GM12878 (cell line): ENCODE data around the gene PREP. TPM values are rescaled to one million over a fixed set of nuclear protein-coding genes. Genes with fewer than 3 reads are reported as not detected.
A peak's percentile ranks its signal among the peaks of the same experiment; 100 is the strongest.

Source experiments
- BACH1 ChIP-seq: fragments of 450-650 bp; IDR thresholded peaks from 2 replicates; pipeline ENCODE4 v1.6.1; 2017; ENCODE audit warnings: mild to moderate bottlenecking, borderline replicate concordance
- CHD1 ChIP-seq: IDR thresholded peaks from 2 replicates; pipeline ENCODE4 v1.6.1; 2012; ENCODE audit warnings: low read depth, low read length, improper control_type of control experiment
- CTCF ChIP-seq, 3 experiments: IDR thresholded peaks in 2 of 3; conservative IDR thresholded peaks in 1 of 3; 2 replicates each; pipeline ENCODE4 v1.5.1; 2011; ENCODE audit warnings: low read depth in 3 of 3, low read length in 3 of 3, mild to moderate bottlenecking in 3 of 3, control low read depth in 2 of 3, moderate library complexity in 2 of 3, inconsistent platforms in 1 of 3, mixed read lengths in 1 of 3; ENCODE audit not compliant: control insufficient read depth in 2 of 3, insufficient read depth in 1 of 3; ENCODE audit errors: extremely low read depth in 1 of 3
- EGR1 ChIP-seq, 2 experiments: IDR thresholded peaks; 1 replicate in 1 of 2; 2 replicates in 1 of 2; pipeline ENCODE4 v1.6.1; 2011 to 2012; ENCODE audit warnings: low read depth in 2 of 2, low read length in 2 of 2, borderline replicate concordance in 1 of 2, mild to moderate bottlenecking in 1 of 2, moderate library complexity in 1 of 2
- GABPA ChIP-seq: IDR thresholded peaks from 2 replicates; pipeline ENCODE4 v1.6.1; 2014; ENCODE audit warnings: antibody characterized with exemption, low read depth, mild to moderate bottlenecking, inconsistent platforms
- HDAC2 ChIP-seq: fragments of 200-600 bp; sonication (generic); IDR thresholded peaks from 2 replicates; pipeline ENCODE4 v1.6.1; 2017
- IKZF2 ChIP-seq, 2 experiments: fragments of 450-650 bp; IDR thresholded peaks; 2 replicates each; pipeline ENCODE4 v1.6.1; 2017; ENCODE audit warnings: mild to moderate bottlenecking in 2 of 2, moderate library complexity in 2 of 2
- JUNB ChIP-seq: IDR thresholded peaks from 2 replicates; pipeline ENCODE4 v1.6.1; 2016; ENCODE audit warnings: antibody characterized with exemption, mild to moderate bottlenecking
- JUND ChIP-seq: IDR thresholded peaks from 2 replicates; pipeline ENCODE4 v1.6.1; 2012; ENCODE audit warnings: low read depth, mild to moderate bottlenecking, low read length, improper control_type of control experiment, moderate library complexity
- KDM1A ChIP-seq: fragments of 200-600 bp; sonication (generic); IDR thresholded peaks from 2 replicates; pipeline ENCODE4 v1.6.1; 2016; ENCODE audit warnings: borderline replicate concordance
- NFYA ChIP-seq: IDR thresholded peaks from 2 replicates; pipeline ENCODE4 v1.6.1; 2011; ENCODE audit warnings: low read depth, mild to moderate bottlenecking, low read length, improper control_type of control experiment, borderline replicate concordance
- PKNOX1 ChIP-seq: fragments of 450-650 bp; IDR thresholded peaks from 2 replicates; pipeline ENCODE4 v1.6.1; 2016; ENCODE audit warnings: mild to moderate bottlenecking
- RBBP5 ChIP-seq: fragments of 200-600 bp; sonication (generic); conservative IDR thresholded peaks from 2 replicates; pipeline ENCODE4 v1.6.1; 2016
- RELA ChIP-seq: fragments of 450-650 bp; IDR thresholded peaks from 2 replicates; pipeline ENCODE4 v1.8.0; 2014; ENCODE audit warnings: borderline replicate concordance; ENCODE audit not compliant: partially characterized antibody
- RELB ChIP-seq: fragments of 450-650 bp; IDR thresholded peaks from 2 replicates; pipeline ENCODE4 v1.6.1; 2017; ENCODE audit warnings: low read depth, mild to moderate bottlenecking, moderate library complexity
- SIX5 ChIP-seq: IDR thresholded peaks from 2 replicates; pipeline ENCODE4 v1.6.1; 2011; ENCODE audit warnings: mild to moderate bottlenecking, low read depth, low read length, moderate library complexity; ENCODE audit not compliant: severe bottlenecking
- SMAD5 ChIP-seq: IDR thresholded peaks from 2 replicates; pipeline ENCODE4 v1.6.1; 2016; ENCODE audit warnings: antibody characterized with exemption, low read depth
- SRF ChIP-seq, 2 experiments: IDR thresholded peaks; 2 replicates each; pipeline ENCODE4 v1.6.1; 2011; ENCODE audit warnings: low read depth in 2 of 2, low read length in 2 of 2, mild to moderate bottlenecking in 1 of 2, moderate library complexity in 1 of 2
- ZNF207 ChIP-seq: fragments of 450-650 bp; IDR thresholded peaks from 2 replicates; pipeline ENCODE4 v1.6.1; 2014; ENCODE audit warnings: antibody characterized with exemption, mild to moderate bottlenecking, borderline replicate concordance
- polyA plus RNA-seq, 11 experiments: library from polyadenylated mRNA; depleted of rRNA in 4 of 11; unstranded in 6 of 11; stranded (reverse) in 5 of 11; fragments of >200 nt; fragmentation: Nextera tagmentation in 4 of 11; fragmentation: Illumina TruSeq in 1 of 11; extraction: Ambion mirVana in 4 of 11; extraction: Trizol in 1 of 11; gene quantifications; 1 replicate in 1 of 11; 2 replicates in 10 of 11; pipeline versions ENCODE4 v1.2.1 to v1.2.3, GENCODE V29; 2011 to 2016; ENCODE audit warnings: inconsistent platforms in 2 of 11, missing spikeins in 2 of 11, low read depth in 1 of 11
- total RNA-seq, 4 experiments: library from RNA; depleted of rRNA in 3 of 4; stranded (reverse); fragments of >200 nt in 3 of 4; fragmentation: Illumina TruSeq in 1 of 4; extraction: Trizol in 1 of 4; gene quantifications; 2 replicates each; pipeline versions ENCODE4 v1.2.1 to v1.2.3, GENCODE V29; 2013 to 2021
- TF ChIP-seq, protein P1 (sequence below): IDR thresholded peaks from 2 replicates; pipeline ENCODE4 v1.6.1; 2012; ENCODE audit warnings: low read depth, low read length, improper control_type of control experiment
- TF ChIP-seq, protein P2 (sequence below): fragments of 450-650 bp; IDR thresholded peaks from 2 replicates; pipeline ENCODE4 v1.6.1; 2018; ENCODE audit warnings: borderline replicate concordance, mild to moderate bottlenecking; ENCODE audit not compliant: partially characterized antibody

Gene PREP
- total and polyA plus RNA-seq, 10 of the 15 experiments (the other 5 are each of a cell fraction or from before 2014, with no cell fraction given): 6.5 to 33.6 (median 18.1) TPM

DNA sequence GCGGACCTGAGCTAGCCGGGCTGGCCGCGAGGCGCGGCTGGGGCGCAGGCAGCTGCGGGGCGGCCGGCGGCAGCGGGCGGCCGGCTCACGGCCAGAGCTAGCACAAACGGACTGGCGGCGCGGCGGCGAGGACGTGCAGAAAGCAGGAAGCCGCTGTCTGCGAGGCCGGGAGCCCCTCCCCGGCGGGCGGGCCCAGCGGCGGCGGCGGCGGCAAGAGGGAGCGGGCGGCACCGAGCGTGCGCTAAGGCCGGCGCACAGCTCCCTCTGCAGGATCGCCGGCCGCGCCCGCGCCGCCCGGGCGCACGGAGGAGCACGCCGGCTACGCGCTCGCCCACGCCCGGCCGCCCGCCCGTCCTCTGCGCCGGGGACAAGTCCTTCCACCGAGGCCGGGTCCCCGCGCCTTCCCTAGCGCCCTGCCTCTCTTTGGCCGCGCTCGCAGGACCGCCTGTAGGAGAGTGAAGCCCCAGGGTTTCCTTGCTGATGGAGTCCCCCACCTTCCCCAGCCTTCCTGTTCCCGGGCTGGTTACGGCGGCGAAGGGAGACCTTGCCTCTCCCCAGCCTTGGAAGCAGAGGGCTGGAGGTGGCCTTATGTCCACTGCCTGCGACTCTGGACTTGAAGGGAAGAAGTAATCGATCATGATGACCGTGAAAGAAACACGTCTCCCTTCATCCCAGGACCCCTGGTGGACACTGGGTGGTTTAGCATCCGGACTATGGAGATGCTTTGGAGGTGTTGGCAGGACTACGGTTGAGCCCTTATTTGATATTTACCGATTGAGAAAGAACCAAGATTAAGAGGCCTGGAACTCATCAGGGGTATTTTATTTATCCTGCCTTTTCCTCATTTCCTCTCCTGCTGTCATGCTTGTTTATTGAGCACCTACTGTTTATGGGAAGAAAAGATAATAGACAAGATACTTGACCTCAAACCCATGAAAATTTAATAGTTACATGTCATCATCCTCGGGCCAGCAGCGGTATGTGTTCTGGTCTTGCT is at the start of gene PREP (continued):
- TF ChIP-seq RELB (peak; percentile 34; the same call in 1 of the 2 replicates), NFYA (no peak), SMAD5 (no peak), RELA (no peak), HDAC2 (no peak), JUNB (no peak), JUND (no peak), CTCF (IDR thresholded peaks at IDR 0.05 in 2 of 3, conservative IDR thresholded peaks at IDR 0.05 in 1 of 3; ENCODE audit: control insufficient read depth in 2 of 3, extremely low read depth in 1 of 3, insufficient read depth in 1 of 3, low read depth in 3 of 3, low read length in 3 of 3) (peak; percentile 71 to 88 (median 81)), SRF (IDR thresholded peaks at IDR 0.05; ENCODE audit: low read depth in 2 of 2, low read length in 2 of 2) (no peak), PKNOX1 (peak; percentile 45; the same call in 1 of the 2 replicates), KDM1A (no peak), EGR1 (IDR thresholded peaks at IDR 0.05; ENCODE audit: borderline replicate concordance in 1 of 2, low read depth in 2 of 2, low read length in 2 of 2) (peak; percentile 71 to 94), ZNF207 (no peak), SIX5 (peak; percentile 3), RBBP5 (no peak), IKZF2 (IDR thresholded peaks at IDR 0.05) (peak; percentile 39 to 43; a peak in 2 of 4 replicates), GABPA (no peak), CHD1 (no peak), BACH1 (peak; percentile 72; the same call in 1 of the 2 replicates)
- TF ChIP-seq, protein P1, sequence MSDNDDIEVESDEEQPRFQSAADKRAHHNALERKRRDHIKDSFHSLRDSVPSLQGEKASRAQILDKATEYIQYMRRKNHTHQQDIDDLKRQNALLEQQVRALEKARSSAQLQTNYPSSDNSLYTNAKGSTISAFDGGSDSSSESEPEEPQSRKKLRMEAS: no peak; the same call in 1 of the 2 replicates
- TF ChIP-seq, protein P2, sequence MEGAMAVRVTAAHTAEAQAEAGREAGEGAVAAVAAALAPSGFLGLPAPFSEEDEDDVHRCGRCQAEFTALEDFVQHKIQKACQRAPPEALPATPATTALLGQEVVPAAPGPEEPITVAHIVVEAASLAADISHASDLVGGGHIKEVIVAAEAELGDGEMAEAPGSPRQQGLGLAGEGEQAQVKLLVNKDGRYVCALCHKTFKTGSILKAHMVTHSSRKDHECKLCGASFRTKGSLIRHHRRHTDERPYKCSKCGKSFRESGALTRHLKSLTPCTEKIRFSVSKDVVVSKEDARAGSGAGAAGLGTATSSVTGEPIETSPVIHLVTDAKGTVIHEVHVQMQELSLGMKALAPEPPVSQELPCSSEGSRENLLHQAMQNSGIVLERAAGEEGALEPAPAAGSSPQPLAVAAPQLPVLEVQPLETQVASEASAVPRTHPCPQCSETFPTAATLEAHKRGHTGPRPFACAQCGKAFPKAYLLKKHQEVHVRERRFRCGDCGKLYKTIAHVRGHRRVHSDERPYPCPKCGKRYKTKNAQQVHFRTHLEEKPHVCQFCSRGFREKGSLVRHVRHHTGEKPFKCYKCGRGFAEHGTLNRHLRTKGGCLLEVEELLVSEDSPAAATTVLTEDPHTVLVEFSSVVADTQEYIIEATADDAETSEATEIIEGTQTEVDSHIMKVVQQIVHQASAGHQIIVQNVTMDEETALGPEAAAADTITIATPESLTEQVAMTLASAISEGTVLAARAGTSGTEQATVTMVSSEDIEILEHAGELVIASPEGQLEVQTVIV: no peak
